CD4-positive, CD25-positive, alpha-beta regulatory T cell (primary cell): Measurements from ENCODE around the gene USP17L19. TPM values are rescaled to one million over a fixed set of nuclear protein-coding genes. Genes with fewer than 3 reads are reported as not detected.

Experiments
- polyA plus RNA-seq, 4 donors: library from polyadenylated mRNA; unstranded; fragments of 300-500 nt; fragmentation: Illumina TruSeq; gene quantifications; one replicate each; pipeline ENCODE4 v1.2.3, GENCODE V29; 2021
- total RNA-seq: library from RNA; stranded (reverse); gene quantifications from one replicate; pipeline ENCODE4 v1.2.3, GENCODE V29; 2022

Gene USP17L19
- total and polyA plus RNA-seq, 5 donors from 2014 or later, result not detected

Other genes starting within 250 kb of the USP17L19 start
- not detected for gene FAM90A26, start 83.0 kb upstream of the USP17L19 start, total RNA-seq
- gene FAM90A26, start 83.0 kb upstream of the USP17L19 start, polyA plus RNA-seq, result not detected
- gene USP17L10, start 42.7 kb upstream of the USP17L19 start, total RNA-seq, result not detected
- gene USP17L10, start 42.7 kb upstream of the USP17L19 start, polyA plus RNA-seq, result not detected
- gene USP17L11, start 38.0 kb upstream of the USP17L19 start, total RNA-seq, result not detected
- not detected for gene USP17L11, start 38.0 kb upstream of the USP17L19 start, polyA plus RNA-seq
- gene USP17L12, start 33.2 kb upstream of the USP17L19 start, total RNA-seq, result not detected
- gene USP17L12, start 33.2 kb upstream of the USP17L19 start, polyA plus RNA-seq, result not detected
- not detected for gene USP17L13, start 28.5 kb upstream of the USP17L19 start, total RNA-seq
- gene USP17L13, start 28.5 kb upstream of the USP17L19 start, polyA plus RNA-seq, result not detected
- not detected for gene USP17L15, start 19.0 kb upstream of the USP17L19 start, total RNA-seq
- gene USP17L15, start 19.0 kb upstream of the USP17L19 start, polyA plus RNA-seq, result not detected
- not detected for gene USP17L17, start 9.5 kb upstream of the USP17L19 start, total RNA-seq
- not detected for gene USP17L17, start 9.5 kb upstream of the USP17L19 start, polyA plus RNA-seq
- not detected for gene USP17L18, start 4.7 kb upstream of the USP17L19 start, total RNA-seq
- not detected for gene USP17L18, start 4.7 kb upstream of the USP17L19 start, polyA plus RNA-seq
- not detected for gene USP17L20, start 4.7 kb downstream of the USP17L19 start, total RNA-seq
- not detected for gene USP17L20, start 4.7 kb downstream of the USP17L19 start, polyA plus RNA-seq
- not detected for gene USP17L21, start 9.5 kb downstream of the USP17L19 start, total RNA-seq
- gene USP17L21, start 9.5 kb downstream of the USP17L19 start, polyA plus RNA-seq, result not detected
- not detected for gene USP17L22, start 14.2 kb downstream of the USP17L19 start, total RNA-seq
- not detected for gene USP17L22, start 14.2 kb downstream of the USP17L19 start, polyA plus RNA-seq
- not detected for gene USP17L24, start 71.8 kb downstream of the USP17L19 start, total RNA-seq
- gene USP17L24, start 71.8 kb downstream of the USP17L19 start, polyA plus RNA-seq, result not detected
- gene USP17L25, start 76.5 kb downstream of the USP17L19 start, total RNA-seq, result not detected
- gene USP17L25, start 76.5 kb downstream of the USP17L19 start, polyA plus RNA-seq, result not detected
- gene USP17L26, start 81.3 kb downstream of the USP17L19 start, total RNA-seq, result not detected
- gene USP17L26, start 81.3 kb downstream of the USP17L19 start, polyA plus RNA-seq, result not detected
- not detected for gene USP17L5, start 86.0 kb downstream of the USP17L19 start, total RNA-seq
- gene USP17L5, start 86.0 kb downstream of the USP17L19 start, polyA plus RNA-seq, result not detected
- gene USP17L27, start 90.8 kb downstream of the USP17L19 start, total RNA-seq, result not detected
- gene USP17L27, start 90.8 kb downstream of the USP17L19 start, polyA plus RNA-seq, result not detected
- gene USP17L28, start 95.5 kb downstream of the USP17L19 start, total RNA-seq, result not detected
- gene USP17L28, start 95.5 kb downstream of the USP17L19 start, polyA plus RNA-seq, result not detected
- not detected for gene USP17L29, start 100.3 kb downstream of the USP17L19 start, total RNA-seq
- gene USP17L29, start 100.3 kb downstream of the USP17L19 start, polyA plus RNA-seq, result not detected
- gene USP17L30, start 109.8 kb downstream of the USP17L19 start, total RNA-seq, result not detected
- not detected for gene USP17L30, start 109.8 kb downstream of the USP17L19 start, polyA plus RNA-seq
- gene DEFB131A, start 191.0 kb downstream of the USP17L19 start, total RNA-seq, result not detected
- gene DEFB131A, start 191.0 kb downstream of the USP17L19 start, polyA plus RNA-seq, result not detected